Measurements from ENCODE around the gene CACNG8. TPM values are rescaled to one million over a fixed set of nuclear protein-coding genes. Genes with fewer than 3 reads are reported as not detected.

The CACNG8 gene
- polyA plus RNA-seq, 1 of the 3 experiments (the other 2 are of a cell fraction), result 1.3 TPM

DNA sequence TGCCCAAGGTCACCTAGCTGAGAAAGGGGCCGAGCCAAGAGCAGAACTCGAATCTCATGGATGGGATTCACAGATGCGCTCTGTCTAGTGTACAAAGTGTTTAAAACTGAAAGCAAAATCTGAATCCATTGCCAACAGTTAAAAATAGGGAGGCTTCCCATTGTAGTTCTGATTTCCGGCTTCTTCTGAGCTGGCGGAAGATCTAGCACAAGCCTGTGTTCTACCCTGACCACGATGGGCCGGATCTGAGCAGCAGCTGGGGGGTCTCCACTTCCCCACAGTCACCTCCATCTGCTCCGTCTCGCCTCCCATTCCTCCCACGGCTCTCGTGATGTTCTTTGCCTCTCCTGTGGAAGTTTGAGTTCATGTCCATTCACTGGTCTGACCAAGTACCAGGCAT, 2.4 kb downstream of the CACNG8 start:
- Histone ChIP-seq H3F3A (replicated peaks; ENCODE audit: insufficient read depth) (no peaks in the 10 kb centered on the region), H3K36me3 (replicated peaks in 1 of 2; ENCODE audit: control insufficient read depth in 1 of 2, insufficient read depth in 2 of 2, low read length in 1 of 2) (peaks cover 4 to 7% of the 10 kb centered on the region in 2 experiments), H3K4me2 (no peak overlapping the region), H3K9me2 (no peaks in the 10 kb centered on the region), H3K79me2 (ENCODE audit: insufficient read depth) (peaks cover 19% of the 10 kb centered on the region), H4K20me1 (ENCODE audit: insufficient read depth) (no peaks in the 10 kb centered on the region), H3K9ac (no peak overlapping the region), H3K27me3 (ENCODE audit: insufficient read depth) (no peaks in the 10 kb centered on the region), H2AFZ (ENCODE audit: low read depth) (no peak overlapping the region), H3K4me1 (ENCODE audit: control insufficient read depth in 1 of 2, insufficient read depth in 2 of 2, low read depth in 1 of 2, low read length in 1 of 2) (peaks cover 8 to 10% of the 10 kb centered on the region in 2 experiments; a peak in 2 of 4 replicates), H3K9me3 (no peaks in the 10 kb centered on the region), H3K4me3 (ENCODE audit: low read depth in 2 of 2, low read length in 1 of 2) (no peak overlapping the region), H3K27ac (ENCODE audit: low read depth in 2 of 2, low read length in 1 of 2) (no peak overlapping the region)
- ChIA-PET CTCF (interaction anchor here (0.7 kb wide), 1 partner anchor 10 kb away, joined by 3 read pairs; no protein-coding TSS in a partner anchor), POLR2A (no interaction called here)
- TF ChIP-seq JUND (IDR thresholded peaks at IDR 0.05) (no peak), CHD2 (IDR thresholded peaks at IDR 0.05; ENCODE audit: low read length, partially characterized antibody) (no peak), MXI1 (IDR thresholded peaks at IDR 0.05; ENCODE audit: low read depth, low read length) (no peak), RXRA (IDR thresholded peaks at IDR 0.05; ENCODE audit: borderline replicate concordance, low read depth) (no peak), YY1 (IDR thresholded peaks at IDR 0.05; ENCODE audit: low read depth) (no peak), ELF1 (IDR thresholded peaks at IDR 0.05) (no peak), SIN3A (IDR thresholded peaks at IDR 0.05; ENCODE audit: borderline replicate concordance, low read depth, low read length) (no peak), GATA2 (CRISPR knock-in tag; IDR thresholded peaks at IDR 0.05) (no peak), TCF12 (IDR thresholded peaks at IDR 0.05) (no peak), NFIC (IDR thresholded peaks at IDR 0.05; ENCODE audit: borderline replicate concordance) (no peak), FOSL2 (IDR thresholded peaks at IDR 0.05; ENCODE audit: borderline replicate concordance, low read depth) (no peak)
- TF ChIP-seq, protein P1, sequence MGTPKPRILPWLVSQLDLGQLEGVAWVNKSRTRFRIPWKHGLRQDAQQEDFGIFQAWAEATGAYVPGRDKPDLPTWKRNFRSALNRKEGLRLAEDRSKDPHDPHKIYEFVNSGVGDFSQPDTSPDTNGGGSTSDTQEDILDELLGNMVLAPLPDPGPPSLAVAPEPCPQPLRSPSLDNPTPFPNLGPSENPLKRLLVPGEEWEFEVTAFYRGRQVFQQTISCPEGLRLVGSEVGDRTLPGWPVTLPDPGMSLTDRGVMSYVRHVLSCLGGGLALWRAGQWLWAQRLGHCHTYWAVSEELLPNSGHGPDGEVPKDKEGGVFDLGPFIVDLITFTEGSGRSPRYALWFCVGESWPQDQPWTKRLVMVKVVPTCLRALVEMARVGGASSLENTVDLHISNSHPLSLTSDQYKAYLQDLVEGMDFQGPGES (IDR thresholded peaks at IDR 0.05; ENCODE audit: low read depth, low read length), result no peak
- TF ChIP-seq, protein P2, sequence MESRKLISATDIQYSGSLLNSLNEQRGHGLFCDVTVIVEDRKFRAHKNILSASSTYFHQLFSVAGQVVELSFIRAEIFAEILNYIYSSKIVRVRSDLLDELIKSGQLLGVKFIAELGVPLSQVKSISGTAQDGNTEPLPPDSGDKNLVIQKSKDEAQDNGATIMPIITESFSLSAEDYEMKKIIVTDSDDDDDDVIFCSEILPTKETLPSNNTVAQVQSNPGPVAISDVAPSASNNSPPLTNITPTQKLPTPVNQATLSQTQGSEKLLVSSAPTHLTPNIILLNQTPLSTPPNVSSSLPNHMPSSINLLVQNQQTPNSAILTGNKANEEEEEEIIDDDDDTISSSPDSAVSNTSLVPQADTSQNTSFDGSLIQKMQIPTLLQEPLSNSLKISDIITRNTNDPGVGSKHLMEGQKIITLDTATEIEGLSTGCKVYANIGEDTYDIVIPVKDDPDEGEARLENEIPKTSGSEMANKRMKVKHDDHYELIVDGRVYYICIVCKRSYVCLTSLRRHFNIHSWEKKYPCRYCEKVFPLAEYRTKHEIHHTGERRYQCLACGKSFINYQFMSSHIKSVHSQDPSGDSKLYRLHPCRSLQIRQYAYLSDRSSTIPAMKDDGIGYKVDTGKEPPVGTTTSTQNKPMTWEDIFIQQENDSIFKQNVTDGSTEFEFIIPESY (IDR thresholded peaks at IDR 0.05; ENCODE audit: borderline replicate concordance, low read depth), result no peak
- TF ChIP-seq, protein P3, sequence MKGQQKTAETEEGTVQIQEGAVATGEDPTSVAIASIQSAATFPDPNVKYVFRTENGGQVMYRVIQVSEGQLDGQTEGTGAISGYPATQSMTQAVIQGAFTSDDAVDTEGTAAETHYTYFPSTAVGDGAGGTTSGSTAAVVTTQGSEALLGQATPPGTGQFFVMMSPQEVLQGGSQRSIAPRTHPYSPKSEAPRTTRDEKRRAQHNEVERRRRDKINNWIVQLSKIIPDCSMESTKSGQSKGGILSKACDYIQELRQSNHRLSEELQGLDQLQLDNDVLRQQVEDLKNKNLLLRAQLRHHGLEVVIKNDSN (IDR thresholded peaks at IDR 0.05; ENCODE audit: borderline replicate concordance, low read depth), result no peak
- WGBS (ENCODE audit: low lambda C conversion rate), result 82% methylated on average over 11 of the region's 11 CpGs
- no peak for DNase-seq

DNA sequence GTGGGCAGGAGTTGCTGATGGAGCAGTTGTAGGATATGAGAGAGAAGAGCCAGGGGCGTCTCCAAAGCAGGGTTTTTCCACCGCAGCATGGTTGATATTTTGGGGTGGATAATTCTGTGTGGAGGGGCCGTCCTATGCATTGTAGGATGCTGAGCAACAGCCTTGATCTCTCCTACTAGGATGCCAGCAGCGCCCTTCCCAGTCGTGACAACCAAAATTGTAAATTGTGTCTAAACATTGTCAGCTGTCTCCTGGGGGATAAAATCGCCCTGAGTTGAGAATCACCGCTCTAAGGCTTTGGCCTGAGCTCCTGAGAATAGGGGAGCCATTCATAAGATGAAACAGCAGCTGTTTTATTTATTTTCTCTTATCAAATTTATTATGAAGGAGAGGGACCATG, 4.2 kb downstream of the CACNG8 start:
- Histone ChIP-seq H3K9me3 (no peaks in the 10 kb centered on the region), H3K36me3 (replicated peaks in 1 of 2; ENCODE audit: control insufficient read depth in 1 of 2, insufficient read depth in 2 of 2, low read length in 1 of 2) (peaks cover 4 to 9% of the 10 kb centered on the region in 2 experiments), H3K9ac (no peak overlapping the region), H3K4me1 (ENCODE audit: control insufficient read depth in 1 of 2, insufficient read depth in 2 of 2, low read depth in 1 of 2, low read length in 1 of 2) (no peaks in the 10 kb centered on the region; a peak in 1 of 4 replicates), H3K4me3 (ENCODE audit: low read depth in 2 of 2, low read length in 1 of 2) (no peak overlapping the region), H2AFZ (ENCODE audit: low read depth) (no peak overlapping the region), H3K79me2 (ENCODE audit: insufficient read depth) (peaks cover 14% of the 10 kb centered on the region; the same call in 1 of the 2 replicates), H3K4me2 (no peak overlapping the region), H4K20me1 (ENCODE audit: insufficient read depth) (no peaks in the 10 kb centered on the region), H3K27ac (ENCODE audit: low read depth in 2 of 2, low read length in 1 of 2) (no peak overlapping the region), H3K9me2 (no peaks in the 10 kb centered on the region), H3F3A (replicated peaks; ENCODE audit: insufficient read depth) (peaks cover 4% of the 10 kb centered on the region), H3K27me3 (ENCODE audit: insufficient read depth) (no peaks in the 10 kb centered on the region)
- WGBS (ENCODE audit: low lambda C conversion rate), result 82% methylated on average over 7 of the region's 7 CpGs
- no peak for DNase-seq
- ChIA-PET POLR2A (no interaction called here), CTCF (no interaction called here)
- TF ChIP-seq, protein P3 (IDR thresholded peaks at IDR 0.05; ENCODE audit: borderline replicate concordance, low read depth), result no peak
- no peak for TF ChIP-seq RXRA (IDR thresholded peaks at IDR 0.05; ENCODE audit: borderline replicate concordance, low read depth)
- TF ChIP-seq EP300 (IDR thresholded peaks at IDR 0.05; ENCODE audit: borderline replicate concordance in 1 of 2, low read depth in 1 of 2, low read length in 1 of 2), result no peak
- TF ChIP-seq SIN3A (IDR thresholded peaks at IDR 0.05; ENCODE audit: borderline replicate concordance, low read depth, low read length), result no peak
- TF ChIP-seq, protein P4, sequence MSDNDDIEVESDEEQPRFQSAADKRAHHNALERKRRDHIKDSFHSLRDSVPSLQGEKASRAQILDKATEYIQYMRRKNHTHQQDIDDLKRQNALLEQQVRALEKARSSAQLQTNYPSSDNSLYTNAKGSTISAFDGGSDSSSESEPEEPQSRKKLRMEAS (IDR thresholded peaks at IDR 0.05; ENCODE audit: low read depth), result no peak
- TF ChIP-seq NFIC (IDR thresholded peaks at IDR 0.05; ENCODE audit: borderline replicate concordance), result no peak
- no peak for TF ChIP-seq RAD21 (IDR thresholded peaks at IDR 0.05; ENCODE audit: low read length)
- TF ChIP-seq GATA2 (CRISPR knock-in tag; IDR thresholded peaks at IDR 0.05), result no peak
- no peak for TF ChIP-seq GABPA (IDR thresholded peaks at IDR 0.05; ENCODE audit: low read depth)
- no peak for TF ChIP-seq EZH2phosphoT487 (IDR thresholded peaks at IDR 0.05; ENCODE audit: borderline replicate concordance, low read depth)
- TF ChIP-seq, protein P2 (IDR thresholded peaks at IDR 0.05; ENCODE audit: borderline replicate concordance, low read depth), result no peak
- no peak for TF ChIP-seq TCF12 (IDR thresholded peaks at IDR 0.05)

All from SK-N-SH (cell line).